LNCaP clone FGC (cell line): ENCODE data around the gene HOXC4.

Experiments used
- DNase-seq: peaks from one replicate; pipeline ENCODE4 v3.0.0-alpha.2; 2011; ENCODE audit warnings: low read depth
- H3K4me3 ChIP-seq: 2 replicates; pipeline ENCODE4 v1.5.1; 2011; ENCODE audit warnings: mild to moderate bottlenecking, low read depth, low read length, control low read depth
- TF ChIP-seq, protein P1 (sequence below): IDR thresholded peaks from 2 replicates; pipeline ENCODE4 v1.5.1; 2012; ENCODE audit warnings: mild to moderate bottlenecking; ENCODE audit not compliant: control insufficient read depth, insufficient read depth; ENCODE audit errors: extremely low read depth

Gene HOXC4

DNA sequence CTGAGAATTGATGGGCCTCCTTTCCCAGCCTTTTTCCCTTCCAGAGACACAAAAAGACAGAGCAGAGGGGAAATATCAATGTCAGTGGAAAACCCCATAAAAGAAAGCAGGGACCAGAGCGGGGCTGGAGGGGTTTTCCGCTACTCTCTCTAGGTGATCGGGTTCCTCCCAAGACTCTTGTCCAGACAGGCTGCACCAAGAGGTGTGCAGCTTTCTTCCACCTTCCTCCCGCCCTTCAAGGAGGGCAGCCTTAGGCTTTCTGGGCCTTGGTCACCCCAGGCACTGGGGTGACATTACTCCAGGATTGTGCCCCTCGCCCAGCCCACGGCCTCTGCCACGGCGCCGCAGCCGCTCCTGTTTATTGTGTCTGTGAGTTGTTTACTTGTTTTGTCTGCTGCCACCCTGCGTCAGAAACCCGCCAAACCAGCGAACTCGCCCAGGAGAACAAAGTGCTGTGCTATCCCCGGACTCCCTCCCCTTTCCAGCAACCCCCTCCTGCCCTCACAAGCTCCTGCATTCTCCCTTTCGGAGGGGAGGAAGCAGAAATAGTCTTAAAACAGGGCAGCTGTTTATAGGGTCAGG is 32.1 kb upstream of the HOXC4 start:
- DNase-seq: no peak
- TF ChIP-seq, protein P1, sequence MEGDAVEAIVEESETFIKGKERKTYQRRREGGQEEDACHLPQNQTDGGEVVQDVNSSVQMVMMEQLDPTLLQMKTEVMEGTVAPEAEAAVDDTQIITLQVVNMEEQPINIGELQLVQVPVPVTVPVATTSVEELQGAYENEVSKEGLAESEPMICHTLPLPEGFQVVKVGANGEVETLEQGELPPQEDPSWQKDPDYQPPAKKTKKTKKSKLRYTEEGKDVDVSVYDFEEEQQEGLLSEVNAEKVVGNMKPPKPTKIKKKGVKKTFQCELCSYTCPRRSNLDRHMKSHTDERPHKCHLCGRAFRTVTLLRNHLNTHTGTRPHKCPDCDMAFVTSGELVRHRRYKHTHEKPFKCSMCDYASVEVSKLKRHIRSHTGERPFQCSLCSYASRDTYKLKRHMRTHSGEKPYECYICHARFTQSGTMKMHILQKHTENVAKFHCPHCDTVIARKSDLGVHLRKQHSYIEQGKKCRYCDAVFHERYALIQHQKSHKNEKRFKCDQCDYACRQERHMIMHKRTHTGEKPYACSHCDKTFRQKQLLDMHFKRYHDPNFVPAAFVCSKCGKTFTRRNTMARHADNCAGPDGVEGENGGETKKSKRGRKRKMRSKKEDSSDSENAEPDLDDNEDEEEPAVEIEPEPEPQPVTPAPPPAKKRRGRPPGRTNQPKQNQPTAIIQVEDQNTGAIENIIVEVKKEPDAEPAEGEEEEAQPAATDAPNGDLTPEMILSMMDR: peak; percentile 47
- peak overlapping the region; percentile 6 for H3K4me3 ChIP-seq

DNA sequence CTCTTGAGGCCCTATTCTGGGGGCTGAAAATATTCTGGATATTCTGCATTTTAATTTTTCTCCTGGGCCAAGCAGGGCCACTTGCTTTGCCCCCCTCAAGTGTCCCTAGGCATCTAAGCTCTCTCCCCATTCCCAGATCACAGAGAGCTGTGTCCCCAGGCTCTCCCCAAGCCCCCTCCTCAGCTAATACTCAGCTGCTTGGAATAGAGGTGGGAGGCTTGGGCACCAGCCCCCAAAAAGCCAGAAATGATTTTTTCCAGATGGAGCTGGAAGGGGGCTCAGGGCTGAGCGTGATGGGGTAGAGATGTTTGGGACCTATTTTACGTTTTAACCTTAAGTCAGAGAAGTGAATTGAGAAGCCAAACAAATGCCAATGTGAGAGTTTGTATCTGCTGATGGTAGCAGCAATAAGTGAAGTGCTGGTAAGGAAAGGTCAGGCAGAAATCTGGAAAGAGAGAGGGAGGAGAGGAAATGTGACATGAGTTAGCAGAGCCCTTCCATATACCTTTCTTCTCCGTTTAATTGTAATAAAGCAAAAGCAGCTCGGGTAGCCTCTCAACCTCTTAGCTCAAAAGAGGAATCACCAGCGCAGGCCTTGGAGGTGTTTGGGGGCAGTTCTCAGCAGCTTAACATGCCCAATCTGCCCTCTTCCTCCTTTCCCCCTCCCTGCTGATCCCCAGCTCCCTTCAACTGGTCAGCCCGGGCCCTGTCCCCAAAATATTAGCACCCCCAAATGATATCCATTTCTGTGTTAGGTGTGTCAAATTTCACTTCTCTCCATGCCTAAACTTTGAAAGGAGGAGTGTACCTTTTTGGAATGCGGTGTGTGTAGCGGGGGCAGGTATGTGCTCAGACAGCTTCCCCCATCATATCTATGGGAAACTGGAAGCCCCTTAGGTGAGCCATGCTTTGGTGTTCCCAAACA is 30.4 kb upstream of the HOXC4 start:
- no peak for DNase-seq
- no peak overlapping the region for H3K4me3 ChIP-seq
- TF ChIP-seq, protein P1: no peak

- DNase-seq: no peak
- H3K4me3 ChIP-seq: no peak overlapping the region
- TF ChIP-seq, protein P1: no peak
Observed at GRCh38 chr12:54024127-54024526, 29.5 kb upstream of the HOXC4 start.

DNA sequence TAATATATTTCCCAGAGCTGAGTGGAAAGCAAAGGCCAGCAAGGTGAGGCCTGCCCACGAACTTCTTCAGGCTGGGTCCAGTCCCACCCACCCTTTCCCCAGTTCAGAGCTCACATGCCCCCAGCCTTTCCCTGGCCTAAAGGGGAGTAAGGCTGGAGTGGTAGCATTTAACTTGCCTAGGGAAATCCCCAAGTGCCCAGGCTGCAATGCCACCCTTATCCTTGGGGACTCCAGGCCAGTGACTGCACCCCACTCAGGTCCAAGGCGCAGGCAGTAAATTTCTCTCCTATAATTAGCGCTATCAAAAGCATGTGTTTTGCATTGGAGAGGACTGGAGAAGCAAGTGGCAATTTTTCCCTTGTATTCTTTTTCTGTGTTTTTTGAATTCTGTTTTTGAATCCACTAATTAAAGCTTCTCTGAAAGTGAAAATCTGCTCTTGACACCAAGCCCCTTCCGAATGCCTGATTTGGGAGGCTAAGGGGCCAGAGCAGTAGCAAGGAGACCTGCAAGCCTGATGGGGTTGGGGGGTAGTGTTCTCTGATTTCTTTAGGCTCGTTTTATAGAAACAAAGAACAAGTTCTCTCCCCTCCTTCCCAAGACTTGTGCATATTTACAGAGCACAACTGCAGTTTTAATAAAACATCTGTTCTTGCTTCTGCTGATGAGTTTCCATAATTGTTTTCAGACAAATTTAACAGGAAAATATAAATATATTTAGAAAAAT is 28.9 kb upstream of the HOXC4 start:
- DNase-seq: no peak
- no peak overlapping the region for H3K4me3 ChIP-seq
- TF ChIP-seq, protein P1: no peak

GRCh38 chr12:54025499-54026405 is 27.9 kb upstream of the HOXC4 start:
- no peak overlapping the region for H3K4me3 ChIP-seq
- DNase-seq: no peak
- TF ChIP-seq, protein P1: no peak

- TF ChIP-seq, protein P1: no peak
- no peak overlapping the region for H3K4me3 ChIP-seq
- no peak for DNase-seq
Observed at GRCh38 chr12:54026640-54027441, 26.8 kb upstream of the HOXC4 start.
